Urothelium cell line (cell line): Measurements from ENCODE around the gene ARMC8.
"Not testable (repeated sequence)": the region's sequence is repeated elsewhere in the genome, so short reads cannot be mapped to it uniquely, and the experiment has no call there.

Experiments used
- DNase-seq: peaks from one replicate; pipeline ENCODE4 v3.0.0; 2011; ENCODE audit warnings: low spot score, mixed read lengths
- FAIRE-seq: peaks from 2 replicates; lab custom pipeline; 2011; peaks lifted over from hg19 to GRCh38; lab: Jason Lieb, UNC

Gene ARMC8, protein sequence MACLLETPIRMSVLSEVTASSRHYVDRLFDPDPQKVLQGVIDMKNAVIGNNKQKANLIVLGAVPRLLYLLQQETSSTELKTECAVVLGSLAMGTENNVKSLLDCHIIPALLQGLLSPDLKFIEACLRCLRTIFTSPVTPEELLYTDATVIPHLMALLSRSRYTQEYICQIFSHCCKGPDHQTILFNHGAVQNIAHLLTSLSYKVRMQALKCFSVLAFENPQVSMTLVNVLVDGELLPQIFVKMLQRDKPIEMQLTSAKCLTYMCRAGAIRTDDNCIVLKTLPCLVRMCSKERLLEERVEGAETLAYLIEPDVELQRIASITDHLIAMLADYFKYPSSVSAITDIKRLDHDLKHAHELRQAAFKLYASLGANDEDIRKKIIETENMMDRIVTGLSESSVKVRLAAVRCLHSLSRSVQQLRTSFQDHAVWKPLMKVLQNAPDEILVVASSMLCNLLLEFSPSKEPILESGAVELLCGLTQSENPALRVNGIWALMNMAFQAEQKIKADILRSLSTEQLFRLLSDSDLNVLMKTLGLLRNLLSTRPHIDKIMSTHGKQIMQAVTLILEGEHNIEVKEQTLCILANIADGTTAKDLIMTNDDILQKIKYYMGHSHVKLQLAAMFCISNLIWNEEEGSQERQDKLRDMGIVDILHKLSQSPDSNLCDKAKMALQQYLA

DNA sequence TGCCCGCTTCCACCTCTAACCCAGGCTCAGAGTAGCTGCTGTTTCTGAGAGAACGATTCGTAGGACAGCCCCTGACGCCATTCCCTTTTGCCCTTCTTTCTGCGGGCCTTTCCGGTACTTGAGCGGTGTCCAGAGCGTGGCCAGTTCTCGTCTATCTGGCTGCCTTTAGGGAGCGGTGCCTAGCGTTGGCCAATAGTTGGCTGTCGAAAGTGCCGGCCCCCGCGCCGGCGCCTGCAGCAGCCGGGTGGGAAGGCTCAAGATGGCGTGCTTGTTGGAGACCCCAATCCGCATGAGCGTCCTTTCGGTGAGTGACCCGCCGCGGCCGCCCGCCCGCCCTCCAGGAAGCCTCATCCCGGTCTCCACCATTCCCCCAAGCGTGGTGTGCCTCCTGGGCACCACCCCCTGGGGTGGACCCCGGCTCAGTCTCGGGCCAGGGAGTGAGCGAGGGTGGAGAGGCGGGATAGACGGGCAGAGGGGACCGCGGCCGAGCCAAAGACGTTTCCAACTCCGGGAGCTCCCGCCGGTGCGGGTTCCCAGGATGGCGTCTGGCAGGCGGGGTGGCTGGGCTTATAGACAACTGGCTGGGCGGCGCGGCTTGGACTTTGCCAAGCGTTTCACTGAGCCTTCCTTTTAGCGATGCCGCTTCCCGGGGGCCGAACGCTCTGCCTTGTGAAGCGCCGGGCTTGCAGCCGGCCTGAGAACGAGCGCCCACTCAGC, at the start of gene ARMC8:
Gene ARMC8, plus strand, starts transcription at position 6 of the 717 bp plus-strand sequence. Its CDS starts 254 bp downstream, at position 260.
- peak; percentile 46 for DNase-seq
- FAIRE-seq, result no peak

DNA sequence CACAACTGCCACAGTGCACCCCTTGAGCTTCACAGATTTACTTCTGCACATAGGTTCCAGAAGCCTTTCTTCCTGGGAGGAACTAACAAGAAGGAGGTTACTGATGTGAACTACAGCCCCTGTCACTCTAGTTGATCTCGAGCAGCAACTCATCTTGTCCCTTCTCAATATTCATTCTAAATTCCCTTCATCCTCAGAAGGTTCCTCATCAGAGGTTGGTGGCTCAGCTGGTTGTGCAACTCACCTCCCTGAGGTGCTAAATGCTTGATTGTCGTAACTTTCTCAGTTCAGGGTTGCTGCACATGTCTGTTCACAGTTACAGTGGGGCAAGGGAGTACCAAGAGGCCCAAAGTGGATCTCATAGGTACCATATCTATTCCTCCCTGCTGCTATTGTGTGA, 49.2 kb upstream of the ARMC8 start:
- FAIRE-seq (no peak), DNase-seq (no peak)

DNA sequence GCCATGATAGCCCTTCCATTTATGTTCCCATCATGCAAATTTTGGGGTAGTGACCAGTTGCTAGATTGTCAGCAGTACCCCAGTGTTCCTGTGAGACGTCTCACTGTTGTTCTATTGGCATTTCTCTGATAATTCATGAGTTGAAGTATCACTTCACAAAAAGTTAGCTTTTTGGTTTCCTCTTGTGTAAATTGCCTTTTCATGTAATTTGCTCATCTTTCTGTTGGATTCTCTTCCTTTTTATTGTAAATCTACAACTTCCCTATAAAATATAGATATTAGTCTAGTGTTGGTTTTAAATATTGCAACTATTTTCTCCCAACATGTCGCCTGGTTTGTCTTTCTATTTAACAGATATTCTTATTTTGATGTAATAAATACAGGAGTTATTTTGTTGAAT, 47.4 kb upstream of the ARMC8 start:
- no peak for DNase-seq
- no peak for FAIRE-seq

DNA sequence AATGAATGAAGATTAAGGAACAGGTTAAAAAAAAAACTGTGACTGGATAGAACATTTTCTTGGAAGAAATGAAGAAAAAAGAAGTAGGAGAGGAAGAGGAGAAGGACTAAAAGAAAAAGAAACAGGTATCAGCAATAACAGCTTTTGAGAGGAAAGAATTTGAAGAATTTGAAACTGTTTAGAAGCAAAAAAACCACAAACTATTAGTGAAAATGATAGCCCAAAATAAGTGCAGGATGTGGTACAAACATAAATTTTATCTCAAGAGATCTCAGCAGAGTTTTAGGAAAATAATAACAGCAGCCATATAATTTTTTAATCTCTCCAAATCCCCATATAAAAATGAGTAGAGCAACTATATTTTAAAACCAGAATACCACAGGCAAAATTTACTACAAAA, 46.2 kb upstream of the ARMC8 start:
- FAIRE-seq (no peak), DNase-seq (no peak)

DNA sequence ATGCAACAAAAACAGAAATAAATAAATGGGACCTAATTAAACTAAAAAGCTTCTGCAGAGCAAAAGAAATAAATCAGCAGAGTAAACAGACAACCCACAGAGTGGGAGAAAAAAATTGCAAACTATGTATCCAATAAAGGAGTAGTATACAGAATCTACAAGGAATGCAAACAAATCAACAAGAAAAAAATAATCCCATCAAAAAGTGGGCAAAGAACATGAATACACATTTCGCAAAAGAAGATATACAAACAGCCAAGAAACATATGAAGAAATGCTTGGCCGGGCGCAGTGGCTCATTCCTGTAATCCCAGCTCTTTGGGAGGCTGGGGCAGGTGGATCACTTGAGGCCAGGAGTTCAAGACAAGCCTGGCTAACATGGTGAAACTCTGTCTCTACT, 44.9 kb upstream of the ARMC8 start:
- DNase-seq, FAIRE-seq: not testable (repeated sequence)

DNA sequence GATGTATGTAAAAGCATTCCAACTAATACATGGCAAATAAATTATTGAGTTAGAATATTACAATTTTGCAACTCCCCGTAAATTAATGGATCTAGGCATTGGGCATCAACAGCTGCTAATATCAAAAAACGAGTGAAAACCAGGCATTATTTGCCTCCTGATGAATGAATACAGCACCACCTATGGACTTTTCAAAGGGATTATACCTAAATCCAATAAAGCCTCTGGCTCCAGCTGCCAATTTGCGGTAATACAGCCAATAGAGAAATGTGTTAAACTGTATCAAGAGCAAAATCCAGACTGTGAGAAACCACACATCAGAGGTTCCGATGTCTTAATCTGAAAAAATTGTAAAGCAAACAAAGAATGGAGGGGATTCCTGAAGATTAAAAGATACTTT, 38.6 kb upstream of the ARMC8 start:
- DNase-seq (no peak), FAIRE-seq (no peak)

DNA sequence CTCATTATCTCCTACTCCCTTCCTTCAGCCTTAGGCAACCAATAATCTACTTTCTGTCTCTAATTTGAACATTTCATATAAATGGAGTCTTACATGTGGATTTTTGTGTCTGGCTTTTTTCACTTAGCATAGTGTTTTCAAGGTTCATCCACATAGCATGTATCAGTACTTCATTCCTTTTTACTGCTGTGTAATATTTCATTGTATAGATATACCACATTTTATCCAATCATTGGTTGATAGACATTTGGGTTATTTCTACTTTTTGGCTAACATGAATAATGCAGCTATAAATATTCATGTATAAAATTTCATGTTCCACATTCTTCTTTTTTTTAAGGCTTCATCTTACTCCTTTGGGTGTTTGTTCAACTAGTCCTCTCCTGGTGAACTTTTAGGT, 32.6 kb upstream of the ARMC8 start:
- no peak for FAIRE-seq
- no peak for DNase-seq

DNA sequence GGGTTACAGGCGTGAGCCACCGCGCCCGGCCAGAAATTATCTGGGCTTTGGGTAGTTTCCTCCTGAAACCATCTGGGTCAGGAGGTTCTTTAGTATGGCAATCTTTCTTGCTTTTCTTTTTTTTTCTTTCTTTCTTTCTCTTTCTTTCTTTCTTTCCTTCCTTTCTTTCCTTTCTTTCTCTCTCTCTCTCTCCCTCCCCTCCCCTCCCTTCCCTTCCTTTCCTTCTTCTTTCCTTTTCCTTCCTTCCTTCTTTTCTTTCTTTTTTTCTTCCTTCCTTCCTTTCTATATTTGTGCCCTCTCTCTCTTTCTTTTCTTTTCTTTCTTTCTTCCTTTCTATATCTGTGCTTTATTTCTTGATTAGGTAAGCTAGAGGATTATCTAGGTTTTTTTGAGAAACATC, 29.4 kb upstream of the ARMC8 start:
- FAIRE-seq (no peak), DNase-seq (no peak)

DNA sequence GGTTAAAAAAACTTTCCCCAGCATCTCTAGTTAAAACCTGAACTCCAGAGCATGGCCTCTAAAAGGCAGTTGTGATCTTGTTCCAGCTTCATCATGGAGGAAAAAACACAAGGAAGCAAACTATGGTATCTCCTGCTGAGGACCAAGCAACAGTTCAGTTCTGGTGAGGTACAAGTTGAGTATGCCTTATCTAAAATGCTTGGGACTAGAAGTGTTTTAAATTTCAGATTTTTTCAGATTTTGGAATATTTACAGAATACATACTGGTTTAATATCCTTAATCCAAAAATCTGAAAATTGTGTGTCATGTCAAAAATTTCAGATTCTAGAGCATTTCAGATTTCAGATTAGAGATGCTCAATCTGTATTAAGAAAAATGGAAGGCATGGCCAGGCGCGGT, 22.0 kb upstream of the ARMC8 start:
- DNase-seq (no peak), FAIRE-seq (no peak)

DNA sequence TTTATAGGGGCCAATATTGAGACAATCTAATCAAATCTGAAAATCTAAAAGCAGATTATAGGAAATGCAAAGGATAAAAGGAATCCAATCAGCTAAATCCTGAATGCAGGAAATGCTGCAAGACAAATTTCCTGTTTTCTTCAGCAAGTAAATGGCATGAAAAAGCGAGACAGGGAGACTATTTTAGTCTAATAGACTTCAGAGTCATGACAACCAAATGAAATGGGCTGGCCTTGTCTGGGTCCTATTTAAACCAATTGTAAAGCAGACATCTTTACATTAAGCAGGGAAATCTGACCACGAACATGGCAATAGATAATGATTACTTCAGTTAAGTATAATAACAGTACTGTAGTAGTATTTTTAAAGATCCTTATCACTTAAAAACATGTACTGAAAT, 14.5 kb upstream of the ARMC8 start:
- no peak for FAIRE-seq
- DNase-seq, result no peak

DNA sequence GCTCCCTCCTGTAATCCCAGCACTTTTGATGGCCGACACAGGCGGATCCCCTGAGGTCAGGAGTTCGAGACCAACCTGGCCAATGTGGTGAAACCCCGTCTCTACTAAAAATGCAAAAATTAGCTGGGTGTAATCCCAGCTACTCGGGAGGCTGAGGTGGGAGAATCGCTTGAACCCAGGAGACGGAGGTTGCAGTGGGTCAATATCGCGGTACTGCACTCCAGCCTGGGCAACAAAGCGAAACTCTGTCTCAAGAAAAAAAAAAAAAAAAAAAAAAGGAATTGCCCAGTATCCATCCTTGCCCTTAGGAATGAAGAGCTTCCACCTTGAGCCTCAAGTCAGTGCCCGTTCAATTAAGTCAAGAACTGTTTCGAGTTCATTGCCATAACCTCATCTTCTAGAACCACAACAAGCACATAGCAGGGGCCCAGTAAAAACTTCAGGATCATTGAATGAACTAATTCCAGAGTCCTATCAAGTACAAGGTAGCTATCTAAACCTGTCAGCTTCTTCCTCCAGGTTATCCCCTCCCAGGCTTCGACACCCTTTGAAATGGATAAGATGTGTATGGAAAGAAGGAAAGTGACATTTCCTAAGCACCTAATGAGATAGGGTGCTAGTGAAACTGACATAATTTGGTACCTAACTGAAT, 13.2 kb upstream of the ARMC8 start:
- DNase-seq, result no peak
- no peak for FAIRE-seq

DNA sequence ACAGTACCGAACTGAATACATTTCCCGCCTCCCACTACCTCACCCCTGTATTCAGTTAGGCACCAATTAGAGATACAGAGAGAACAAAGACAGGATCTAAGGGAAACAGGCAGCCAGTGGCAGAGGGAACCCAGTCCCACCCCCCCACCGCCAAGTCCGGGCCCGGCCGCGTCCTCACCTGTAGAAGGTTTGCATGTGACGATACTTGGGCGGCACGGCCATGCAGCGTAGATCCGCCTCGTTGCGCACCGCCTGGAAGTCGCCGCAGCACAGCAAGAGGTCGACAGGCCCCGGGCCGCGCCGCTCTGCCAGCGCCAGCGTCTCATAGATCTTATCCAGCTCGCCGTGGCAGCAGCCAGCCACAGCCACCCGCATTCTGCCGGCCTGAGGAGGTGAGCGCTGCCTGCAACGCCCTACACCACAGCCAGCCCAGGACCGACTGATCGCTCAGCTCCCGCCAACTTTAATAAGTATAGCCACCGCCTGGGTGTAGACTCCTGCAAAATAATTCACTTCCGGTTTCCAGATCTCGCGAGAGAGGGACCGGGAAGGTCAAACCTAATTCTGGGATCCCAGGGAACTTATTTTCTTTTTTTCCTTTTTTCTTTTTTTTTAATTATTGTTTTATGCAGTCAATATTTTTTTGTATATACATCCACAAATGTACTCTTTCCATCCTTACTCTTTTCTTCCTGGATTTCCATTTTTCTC, 12.5 kb upstream of the ARMC8 start, which contains the start of gene DBR1:
Gene DBR1, minus strand, starts transcription at position 501 of the 711 bp plus-strand sequence. Its CDS starts 126 bp downstream, at position 375.
- FAIRE-seq, result no peak
- DNase-seq, result peak; percentile 78

DNA sequence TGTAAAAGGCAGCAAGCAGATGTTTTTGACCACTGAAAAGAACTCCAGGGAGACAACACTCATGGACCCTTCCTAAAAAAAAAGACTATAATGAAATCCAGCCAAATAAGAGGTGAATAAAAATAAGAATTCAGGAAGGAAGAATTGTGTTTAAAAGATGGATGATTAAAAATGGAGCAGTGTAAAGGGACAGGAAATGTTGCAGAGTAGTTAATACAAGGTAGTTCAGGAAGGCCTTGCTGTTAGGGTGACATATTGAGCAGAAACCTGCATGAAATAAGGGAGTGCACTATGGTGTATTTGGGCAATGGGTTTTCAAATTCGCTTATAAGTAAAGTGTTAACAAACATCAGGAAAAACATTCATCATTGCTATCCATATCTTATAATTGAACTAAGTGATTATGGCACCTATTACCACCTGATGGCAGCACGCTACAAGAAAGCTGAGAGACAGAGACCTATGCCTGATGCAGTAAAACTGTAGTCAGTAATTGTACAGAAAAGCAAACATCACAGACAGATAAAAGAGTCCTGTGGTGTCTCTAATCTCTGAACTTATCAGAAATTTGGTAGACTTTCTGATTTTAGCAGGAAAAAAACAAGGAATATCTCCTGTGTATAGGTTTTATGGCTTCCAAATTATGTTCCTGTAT, 6.6 kb upstream of the ARMC8 start:
- DNase-seq (no peak), FAIRE-seq (no peak)

DNA sequence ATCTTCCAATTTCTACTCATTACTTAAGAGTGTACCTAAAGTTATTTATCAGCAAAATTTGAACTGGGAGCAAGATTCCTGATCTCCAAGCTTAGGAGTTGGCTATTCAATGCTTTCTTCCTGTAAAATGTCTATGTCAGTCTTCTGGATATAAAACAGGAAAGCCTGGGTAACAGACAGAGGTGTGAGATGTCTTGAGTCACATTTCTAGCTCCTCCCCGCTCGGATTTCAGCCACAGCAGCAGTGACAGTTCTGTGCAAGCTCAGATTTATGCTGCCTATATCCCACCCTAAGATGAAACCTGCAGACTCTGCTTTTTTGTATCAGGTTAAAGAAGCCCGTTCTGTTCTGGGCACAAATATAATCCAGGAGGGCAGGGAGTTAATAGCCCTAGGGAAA, 2.1 kb upstream of the ARMC8 start:
- no peak for FAIRE-seq
- DNase-seq, result no peak

DNA sequence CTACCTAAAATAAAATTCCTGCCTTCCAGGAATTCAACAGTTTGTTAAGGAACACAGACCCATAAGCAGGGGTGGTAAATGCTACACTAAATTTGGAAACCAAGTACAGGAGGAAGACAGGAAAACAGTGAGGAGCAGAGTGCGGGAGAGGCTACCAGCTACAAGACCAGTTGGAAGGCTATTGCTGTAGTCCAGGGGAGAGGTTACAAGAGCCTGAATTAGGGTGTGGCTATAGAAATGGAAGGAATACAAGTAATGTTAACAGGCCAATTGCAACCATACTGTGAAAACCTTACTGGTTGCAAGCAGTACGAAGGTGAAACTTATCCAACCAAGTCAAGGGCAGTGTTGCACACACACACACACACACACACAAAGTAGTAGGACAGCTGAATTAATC, 880 bp upstream of the ARMC8 start:
- no peak for DNase-seq
- no peak for FAIRE-seq

DNA sequence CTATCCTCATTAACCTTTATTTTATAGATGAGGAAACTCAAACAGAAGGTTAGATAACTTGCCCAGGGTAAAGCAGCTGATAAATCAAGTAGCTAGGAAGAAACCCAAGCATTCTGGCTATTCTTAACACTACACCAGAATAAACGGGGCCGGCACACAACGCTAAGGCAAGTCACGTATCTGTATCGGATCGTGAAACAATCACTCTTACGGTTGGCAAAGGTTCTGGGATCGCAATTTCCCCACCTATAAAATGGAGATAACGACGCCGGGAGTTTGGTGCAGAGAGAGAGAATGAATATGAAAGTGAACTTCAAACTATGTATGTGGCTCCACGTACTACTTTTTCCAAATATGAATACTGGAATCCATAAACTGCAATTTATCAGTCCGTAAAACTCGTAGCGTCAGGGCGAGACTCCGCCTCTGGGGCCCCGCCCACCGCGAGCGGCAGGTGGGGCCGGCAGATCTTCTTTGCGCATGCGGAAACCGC, 252 bp upstream of the ARMC8 start:
- FAIRE-seq (no peak), DNase-seq (peak; percentile 94)

DNA sequence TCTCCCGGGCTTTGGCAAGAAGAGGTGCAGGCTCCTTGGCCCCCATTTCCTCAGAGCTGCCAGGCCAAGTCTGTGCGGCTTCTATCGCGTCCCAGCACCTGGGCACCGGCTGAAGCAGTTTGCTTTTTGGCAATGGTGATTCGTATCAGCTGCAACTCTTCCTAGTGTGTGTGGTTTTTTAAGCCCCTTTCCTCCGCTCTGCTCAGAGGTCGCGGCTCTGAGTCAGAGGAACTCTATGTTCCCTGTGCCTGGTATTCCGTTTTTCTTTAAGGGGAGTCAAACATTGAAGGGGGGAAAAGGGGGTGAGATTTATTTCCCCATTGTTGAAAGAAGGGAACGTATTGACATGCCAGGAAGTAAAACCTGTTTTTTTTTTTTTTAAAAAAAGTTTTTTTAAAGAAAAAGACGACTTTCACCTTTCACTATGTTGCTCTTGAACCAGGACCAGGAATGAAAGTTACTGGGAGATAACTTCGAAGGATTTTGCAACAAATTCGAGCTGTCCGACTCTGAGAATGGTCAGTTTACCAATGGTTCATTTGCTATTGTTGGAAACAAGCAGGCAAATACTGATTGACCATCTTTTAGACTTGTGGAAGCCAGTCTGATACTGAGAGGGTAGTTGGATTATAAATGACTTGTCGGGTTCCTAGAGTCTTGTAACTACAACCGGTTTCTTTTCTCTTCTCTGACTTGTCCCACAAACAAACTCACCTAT, 1.1 kb downstream of the ARMC8 start:
- DNase-seq (peak; percentile 30), FAIRE-seq (no peak)

DNA sequence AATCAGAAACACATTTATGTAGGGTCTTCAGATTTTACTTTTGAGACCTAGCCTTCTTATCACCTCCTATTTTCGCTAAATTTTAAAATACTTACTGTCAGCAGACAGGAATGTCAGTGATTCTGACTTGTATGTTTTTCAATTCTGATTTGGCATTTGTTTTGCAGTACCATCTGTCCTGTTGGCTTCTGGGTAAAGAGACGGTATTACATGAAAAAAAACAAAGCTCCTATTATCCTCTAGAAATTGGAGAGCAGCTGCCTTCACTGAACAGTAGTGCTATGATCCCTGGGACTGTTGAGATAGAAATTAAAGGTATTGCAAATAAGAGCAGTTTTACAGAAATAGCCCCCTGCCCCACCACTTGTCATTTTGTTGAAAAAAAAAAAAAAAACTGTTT, 8.4 kb downstream of the ARMC8 start:
- FAIRE-seq, result no peak
- no peak for DNase-seq

DNA sequence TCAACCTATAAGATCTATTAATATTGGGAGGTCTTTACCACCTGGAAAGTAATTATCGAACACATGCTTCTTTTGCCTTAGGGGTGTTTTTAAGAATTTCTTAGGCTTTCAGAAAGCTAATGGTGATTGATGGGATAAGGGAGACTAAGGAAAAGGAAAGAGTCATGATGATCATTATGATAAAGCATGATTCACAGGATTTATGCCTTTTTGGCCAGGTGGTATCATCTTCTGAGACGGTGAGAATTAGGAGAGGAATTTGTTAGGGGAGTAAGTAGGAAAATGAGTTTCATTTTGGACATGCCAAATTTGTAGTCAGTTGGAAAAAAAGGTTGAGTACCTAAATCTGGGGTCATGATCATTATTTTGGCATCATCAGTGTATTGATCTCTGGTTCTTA, 8.9 kb downstream of the ARMC8 start:
- DNase-seq, result no peak
- FAIRE-seq, result no peak
